WTC11 (cell line): ENCODE measurements around the gene SMURF1. TPM values are rescaled to one million over a fixed set of nuclear protein-coding genes. Genes with fewer than 3 reads are reported as not detected.

Source experiments
- ATAC-seq: fragments of 200-7000 bp; cut with Tn5 transposase; 2 replicates; pipeline ENCODE4 v1.10.0; 2021; ENCODE audit warnings: mild to moderate bottlenecking, moderate library complexity
- CTCF ChIA-PET: fragments of 300-600 bp; sonication (Branson Sonifier 250); formaldehyde crosslinking; loops from one replicate; lab custom pipeline; 2021; ENCODE audit warnings: antibody characterized with exemption; lab: Charles Lee
- POLR2A ChIA-PET: fragments of 350-600 bp; sonication (Branson Sonifier 250); formaldehyde crosslinking; loops from one replicate; lab custom pipeline; 2021; ENCODE audit warnings: antibody characterized with exemption; lab: Charles Lee
- DNase-seq: peaks from one replicate; pipeline ENCODE4 v3.0.0; 2021; ENCODE audit warnings: low spot score
- H3K27ac Mint-ChIP-seq: 2 replicates; pipeline ENCODE4 v1.8.0; 2021; ENCODE audit warnings: mixed read lengths
- H3K27me3 Mint-ChIP-seq: 2 replicates; pipeline ENCODE4 v1.8.0; 2021; ENCODE audit warnings: low read depth, mild to moderate bottlenecking, moderate library complexity, mixed read lengths
- H3K36me3 Mint-ChIP-seq: 2 replicates; pipeline ENCODE4 v1.8.0; 2021; ENCODE audit warnings: mixed read lengths
- H3K4me1 Mint-ChIP-seq: 2 replicates; pipeline ENCODE4 v1.8.0; 2022; ENCODE audit warnings: mixed read lengths
- H3K4me3 Mint-ChIP-seq: 2 replicates; pipeline ENCODE4 v1.8.0; 2021; ENCODE audit warnings: mild to moderate bottlenecking, moderate library complexity, mixed read lengths
- H3K9me3 Mint-ChIP-seq: 2 replicates; pipeline ENCODE4 v1.8.0; 2021; ENCODE audit warnings: mixed read lengths
- ARID4B ChIP-seq: sonication (generic); formaldehyde crosslinking; IDR thresholded peaks from 2 replicates; pipeline ENCODE4 v1.8.0; 2023; ENCODE audit warnings: missing genetic modification reagents, mild to moderate bottlenecking, borderline replicate concordance
- HMGA2 ChIP-seq: fragments of 250-450 bp; sonication (Bioruptor Pico); IDR thresholded peaks from 2 replicates; pipeline ENCODE4 v1.4.0; 2021; ENCODE audit warnings: mild to moderate bottlenecking, moderate library complexity
- IRF2 ChIP-seq: sonication (generic); formaldehyde crosslinking; IDR thresholded peaks from 2 replicates; pipeline ENCODE4 v1.8.0; 2022; ENCODE audit warnings: low read depth, missing genetic modification reagents, borderline replicate concordance
- KAT7 ChIP-seq: sonication (generic); formaldehyde crosslinking; IDR thresholded peaks from 2 replicates; pipeline ENCODE4 v1.8.1; 2023; ENCODE audit warnings: missing genetic modification reagents, mild to moderate bottlenecking, borderline replicate concordance
- NR1H2 ChIP-seq: sonication (generic); formaldehyde crosslinking; IDR thresholded peaks from 2 replicates; pipeline ENCODE4 v1.9.0; 2021; ENCODE audit warnings: mild to moderate bottlenecking, moderate library complexity, missing genetic modification reagents
- NR2C2 ChIP-seq: sonication (generic); formaldehyde crosslinking; IDR thresholded peaks from 2 replicates; pipeline ENCODE4 v1.8.0; 2022; ENCODE audit warnings: mild to moderate bottlenecking, missing genetic modification reagents
- PRDM15 ChIP-seq: sonication (generic); formaldehyde crosslinking; IDR thresholded peaks from 2 replicates; pipeline ENCODE4 v1.8.0; 2022; ENCODE audit warnings: missing genetic modification reagents
- RELA ChIP-seq: sonication (generic); formaldehyde crosslinking; IDR thresholded peaks from 2 replicates; pipeline ENCODE4 v1.8.1; 2022; ENCODE audit warnings: missing genetic modification reagents, mild to moderate bottlenecking, borderline replicate concordance
- TEAD1 ChIP-seq: sonication (generic); formaldehyde crosslinking; IDR thresholded peaks from 2 replicates; pipeline ENCODE4 v1.8.0; 2022; ENCODE audit warnings: mild to moderate bottlenecking, missing genetic modification reagents
- ZBTB21 ChIP-seq: sonication (generic); formaldehyde crosslinking; IDR thresholded peaks from 2 replicates; pipeline ENCODE4 v1.8.1; 2023; ENCODE audit warnings: mild to moderate bottlenecking, missing genetic modification reagents, borderline replicate concordance
- ZNF219 ChIP-seq: sonication (generic); formaldehyde crosslinking; IDR thresholded peaks from 2 replicates; pipeline ENCODE4 v1.8.0; 2023; ENCODE audit warnings: missing genetic modification reagents, mild to moderate bottlenecking, borderline replicate concordance
- ZNF232 ChIP-seq: sonication (generic); formaldehyde crosslinking; IDR thresholded peaks from 2 replicates; pipeline ENCODE4 v1.8.0; 2022; ENCODE audit warnings: mild to moderate bottlenecking, missing genetic modification reagents
- total RNA-seq: library from RNA; stranded (reverse); gene quantifications from 3 replicates; pipeline ENCODE4 v1.2.3, GENCODE V29; 2021
- TF ChIP-seq, protein P1 (sequence below): sonication (generic); formaldehyde crosslinking; IDR thresholded peaks from 2 replicates; pipeline ENCODE4 v1.8.1; 2022; ENCODE audit warnings: missing genetic modification reagents, borderline replicate concordance
- TF ChIP-seq, protein P2 (sequence below): fragments of 200-600 bp; IDR thresholded peaks from 2 replicates; pipeline ENCODE4 v1.8.0; 2022; ENCODE audit warnings: antibody characterized with exemption
- TF ChIP-seq, protein P3 (sequence below): fragments of 250-450 bp; sonication (Bioruptor Pico); IDR thresholded peaks from 2 replicates; pipeline ENCODE4 v2.1.2; 2022; ENCODE audit warnings: mild to moderate bottlenecking, moderate library complexity

The SMURF1 gene
- total RNA-seq, 1 experiment from 2014 or later, result 23.2 TPM

- Mint-ChIP-seq H3K4me3 (no peak overlapping the region), H3K4me1 (peaks cover 46% of the 10 kb centered on the region), H3K27ac (peak overlapping the region; percentile 73), H3K36me3 (no peaks in the 10 kb centered on the region), H3K27me3 (no peaks in the 10 kb centered on the region), H3K9me3 (no peaks in the 10 kb centered on the region)
- ChIA-PET CTCF (no interaction called here), POLR2A (no interaction called here)
- no peak for TF ChIP-seq KAT7
- no peak for TF ChIP-seq IRF2 (CRISPR knock-in tag)
- no peak for TF ChIP-seq NR2C2 (CRISPR knock-in tag)
- TF ChIP-seq ZBTB21 (CRISPR knock-in tag), result no peak
- no peak for TF ChIP-seq RELA (CRISPR knock-in tag)
- TF ChIP-seq, protein P1, sequence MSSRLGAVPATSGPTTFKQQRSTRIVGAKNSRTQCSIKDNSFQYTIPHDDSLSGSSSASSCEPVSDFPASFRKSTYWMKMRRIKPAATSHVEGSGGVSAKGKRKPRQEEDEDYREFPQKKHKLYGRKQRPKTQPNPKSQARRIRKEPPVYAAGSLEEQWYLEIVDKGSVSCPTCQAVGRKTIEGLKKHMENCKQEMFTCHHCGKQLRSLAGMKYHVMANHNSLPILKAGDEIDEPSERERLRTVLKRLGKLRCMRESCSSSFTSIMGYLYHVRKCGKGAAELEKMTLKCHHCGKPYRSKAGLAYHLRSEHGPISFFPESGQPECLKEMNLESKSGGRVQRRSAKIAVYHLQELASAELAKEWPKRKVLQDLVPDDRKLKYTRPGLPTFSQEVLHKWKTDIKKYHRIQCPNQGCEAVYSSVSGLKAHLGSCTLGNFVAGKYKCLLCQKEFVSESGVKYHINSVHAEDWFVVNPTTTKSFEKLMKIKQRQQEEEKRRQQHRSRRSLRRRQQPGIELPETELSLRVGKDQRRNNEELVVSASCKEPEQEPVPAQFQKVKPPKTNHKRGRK (CRISPR knock-in tag), result no peak
- TF ChIP-seq, protein P2, sequence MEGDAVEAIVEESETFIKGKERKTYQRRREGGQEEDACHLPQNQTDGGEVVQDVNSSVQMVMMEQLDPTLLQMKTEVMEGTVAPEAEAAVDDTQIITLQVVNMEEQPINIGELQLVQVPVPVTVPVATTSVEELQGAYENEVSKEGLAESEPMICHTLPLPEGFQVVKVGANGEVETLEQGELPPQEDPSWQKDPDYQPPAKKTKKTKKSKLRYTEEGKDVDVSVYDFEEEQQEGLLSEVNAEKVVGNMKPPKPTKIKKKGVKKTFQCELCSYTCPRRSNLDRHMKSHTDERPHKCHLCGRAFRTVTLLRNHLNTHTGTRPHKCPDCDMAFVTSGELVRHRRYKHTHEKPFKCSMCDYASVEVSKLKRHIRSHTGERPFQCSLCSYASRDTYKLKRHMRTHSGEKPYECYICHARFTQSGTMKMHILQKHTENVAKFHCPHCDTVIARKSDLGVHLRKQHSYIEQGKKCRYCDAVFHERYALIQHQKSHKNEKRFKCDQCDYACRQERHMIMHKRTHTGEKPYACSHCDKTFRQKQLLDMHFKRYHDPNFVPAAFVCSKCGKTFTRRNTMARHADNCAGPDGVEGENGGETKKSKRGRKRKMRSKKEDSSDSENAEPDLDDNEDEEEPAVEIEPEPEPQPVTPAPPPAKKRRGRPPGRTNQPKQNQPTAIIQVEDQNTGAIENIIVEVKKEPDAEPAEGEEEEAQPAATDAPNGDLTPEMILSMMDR, result no peak
- TF ChIP-seq NR1H2 (CRISPR knock-in tag), result no peak
- ATAC-seq, result peak; percentile 71
- no peak for DNase-seq
Measured at GRCh38 chr7:99106411-99106810, 37.5 kb downstream of the SMURF1 start.

DNA sequence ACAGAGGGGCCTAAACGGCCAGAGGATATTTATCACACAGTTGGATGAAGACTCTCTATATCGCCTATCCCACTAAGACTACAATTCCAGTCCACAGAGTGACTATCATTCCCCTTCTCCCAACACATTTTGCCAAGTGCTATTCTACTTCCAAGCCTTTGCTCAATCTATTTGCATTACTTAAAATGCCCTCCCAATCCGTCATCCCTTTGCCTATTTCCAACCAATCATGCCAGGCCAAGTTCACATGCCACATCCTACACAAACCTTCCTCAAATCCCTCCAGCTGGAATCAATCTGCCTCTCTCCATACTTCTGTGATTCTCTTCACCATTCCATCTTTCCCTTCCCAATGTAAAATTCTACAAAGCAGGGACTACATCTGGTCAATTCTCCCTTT lies 38.2 kb downstream of the SMURF1 start:
- H3K4me1 Mint-ChIP-seq, result peaks cover 41% of the 10 kb centered on the region
- H3K27ac Mint-ChIP-seq, result peak overlapping the region; percentile 37
- H3K4me3 Mint-ChIP-seq, result no peak overlapping the region
- H3K36me3 Mint-ChIP-seq, result no peaks in the 10 kb centered on the region
- CTCF ChIA-PET, result no interaction called here
- DNase-seq (no peak), ATAC-seq (no peak)
- no peak for TF ChIP-seq ZNF232 (CRISPR knock-in tag)
- TF ChIP-seq, protein P3, sequence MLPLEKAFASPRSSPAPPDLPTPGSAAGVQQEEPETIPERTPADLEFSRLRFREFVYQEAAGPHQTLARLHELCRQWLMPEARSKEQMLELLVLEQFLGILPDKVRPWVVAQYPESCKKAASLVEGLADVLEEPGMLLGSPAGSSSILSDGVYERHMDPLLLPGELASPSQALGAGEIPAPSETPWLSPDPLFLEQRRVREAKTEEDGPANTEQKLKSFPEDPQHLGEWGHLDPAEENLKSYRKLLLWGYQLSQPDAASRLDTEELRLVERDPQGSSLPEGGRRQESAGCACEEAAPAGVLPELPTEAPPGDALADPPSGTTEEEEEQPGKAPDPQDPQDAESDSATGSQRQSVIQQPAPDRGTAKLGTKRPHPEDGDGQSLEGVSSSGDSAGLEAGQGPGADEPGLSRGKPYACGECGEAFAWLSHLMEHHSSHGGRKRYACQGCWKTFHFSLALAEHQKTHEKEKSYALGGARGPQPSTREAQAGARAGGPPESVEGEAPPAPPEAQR (CRISPR knock-in tag), result no peak
- TF ChIP-seq ZNF219 (CRISPR knock-in tag), result no peak
- no peak for TF ChIP-seq PRDM15 (CRISPR knock-in tag)
- TF ChIP-seq HMGA2, result no peak
- TF ChIP-seq TEAD1 (CRISPR knock-in tag), result no peak
- TF ChIP-seq ARID4B, result no peak
- no peaks in the 10 kb centered on the region for H3K27me3 Mint-ChIP-seq
- POLR2A ChIA-PET, result no interaction called here
- no peaks in the 10 kb centered on the region for H3K9me3 Mint-ChIP-seq
